K562 (cell line): ENCODE data around the gene ANKDD1A. TPM values are rescaled to one million over a fixed set of nuclear protein-coding genes. Genes with fewer than 3 reads are reported as not detected.

Experiments used
- CREB1 ChIP-seq, 2 experiments: sonication (generic) in 1 of 2; formaldehyde crosslinking in 1 of 2; IDR thresholded peaks; 2 replicates each; pipeline versions ENCODE4 v1.6.1 to v1.8.0; 2012 to 2022; ENCODE audit warnings: inconsistent platforms in 1 of 2, mild to moderate bottlenecking in 1 of 2, missing genetic modification reagents in 1 of 2, moderate library complexity in 1 of 2
- EHMT2 ChIP-seq: fragments of 450-650 bp; IDR thresholded peaks from 2 replicates; pipeline ENCODE4 v1.6.1; 2018; ENCODE audit warnings: antibody characterized with exemption
- ETS1 ChIP-seq: conservative IDR thresholded peaks from 2 replicates; pipeline ENCODE4 v1.6.1; 2011; ENCODE audit warnings: low read depth, mild to moderate bottlenecking, low read length; ENCODE audit not compliant: control insufficient read depth
- HSF4 ChIP-seq: fragments of 250-450 bp; sonication (Bioruptor Pico); IDR thresholded peaks from 2 replicates; pipeline ENCODE4 v2.1.2; 2022; ENCODE audit warnings: mild to moderate bottlenecking, moderate library complexity, borderline replicate concordance
- VEZF1 ChIP-seq: fragments of 200-800 bp; sonication (Bioruptor generic); IDR thresholded peaks from 2 replicates; pipeline ENCODE4 v1.6.1; 2017; ENCODE audit warnings: missing genetic modification characterization, missing compliant biosample characterization
- ZNF12 ChIP-seq: sonication (generic); formaldehyde crosslinking; IDR thresholded peaks from 2 replicates; pipeline ENCODE4 v1.4.0; 2020; ENCODE audit warnings: mild to moderate bottlenecking, missing genetic modification reagents
- ZNF143 ChIP-seq: sonication (generic); formaldehyde crosslinking; IDR thresholded peaks from 2 replicates; pipeline ENCODE4 v1.9.0; 2022; ENCODE audit warnings: mild to moderate bottlenecking, missing genetic modification reagents
- polyA plus RNA-seq, 8 experiments: library from polyadenylated mRNA; depleted of rRNA in 4 of 8; stranded (reverse) in 5 of 8; unstranded in 3 of 8; fragments of >200 nt; fragmentation: Nextera tagmentation in 2 of 8; fragmentation: Illumina TruSeq in 1 of 8; extraction: Ambion mirVana in 2 of 8; extraction: Trizol in 1 of 8; gene quantifications; 2 replicates each; pipeline versions ENCODE4 v1.2.1 to v1.2.3, GENCODE V29; 2011 to 2014; ENCODE audit warnings: inconsistent platforms in 1 of 8, missing spikeins in 1 of 8
- total RNA-seq, 7 experiments: library from RNA; depleted of rRNA in 6 of 7; stranded (reverse); fragments of >200 nt in 6 of 7; fragmentation: Illumina TruSeq in 2 of 7; extraction: Trizol in 2 of 7; gene quantifications; 2 replicates each; pipeline versions ENCODE4 v1.2.1 to v1.2.3, GENCODE V29; 2011 to 2021; ENCODE audit warnings: low replicate concordance in 1 of 7
- TF ChIP-seq, protein P1 (sequence below): fragments of 200-600 bp; sonication (generic); IDR thresholded peaks from one replicate; pipeline ENCODE4 v1.6.1; 2012; ENCODE audit warnings: mild to moderate bottlenecking, low read depth, low read length, inconsistent platforms
- TF ChIP-seq, protein P2 (sequence below): sonication (generic); formaldehyde crosslinking; IDR thresholded peaks from 2 replicates; pipeline ENCODE4 v1.8.1; 2023; ENCODE audit warnings: mild to moderate bottlenecking, missing genetic modification reagents, moderate library complexity
- TF ChIP-seq, protein P3 (sequence below), 2 experiments: fragments of 450-650 bp in 1 of 2; sonication (generic) in 1 of 2; formaldehyde crosslinking in 1 of 2; IDR thresholded peaks in 1 of 2; conservative IDR thresholded peaks in 1 of 2; 2 replicates each; pipeline versions ENCODE4 v1.6.1 to v1.8.1; 2016 to 2023; ENCODE audit warnings: mild to moderate bottlenecking in 2 of 2, moderate library complexity in 2 of 2, inconsistent platforms in 1 of 2, missing genetic modification reagents in 1 of 2

ANKDD1A gene
- total and polyA plus RNA-seq, 9 of the 15 experiments (the other 6 are each of a cell fraction or from before 2014, with no cell fraction given): 0.08 to 0.80 (median 0.43) TPM

DNA sequence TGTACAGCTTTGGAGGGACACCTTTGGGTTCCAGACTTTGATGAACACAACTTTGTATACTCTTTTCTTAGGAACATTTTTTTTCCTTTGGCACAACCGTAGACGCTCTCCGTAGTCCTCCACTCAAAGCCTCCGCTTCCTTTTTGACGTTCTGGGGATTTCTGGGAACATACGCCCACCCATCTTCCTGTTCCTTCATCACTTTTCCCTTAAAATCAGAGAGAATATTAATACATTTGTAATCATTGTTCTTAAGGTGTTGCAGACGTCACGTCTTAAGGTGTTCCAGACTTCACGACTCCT lies 78.4 kb downstream of the ANKDD1A start (continued):
- TF ChIP-seq, protein P1, sequence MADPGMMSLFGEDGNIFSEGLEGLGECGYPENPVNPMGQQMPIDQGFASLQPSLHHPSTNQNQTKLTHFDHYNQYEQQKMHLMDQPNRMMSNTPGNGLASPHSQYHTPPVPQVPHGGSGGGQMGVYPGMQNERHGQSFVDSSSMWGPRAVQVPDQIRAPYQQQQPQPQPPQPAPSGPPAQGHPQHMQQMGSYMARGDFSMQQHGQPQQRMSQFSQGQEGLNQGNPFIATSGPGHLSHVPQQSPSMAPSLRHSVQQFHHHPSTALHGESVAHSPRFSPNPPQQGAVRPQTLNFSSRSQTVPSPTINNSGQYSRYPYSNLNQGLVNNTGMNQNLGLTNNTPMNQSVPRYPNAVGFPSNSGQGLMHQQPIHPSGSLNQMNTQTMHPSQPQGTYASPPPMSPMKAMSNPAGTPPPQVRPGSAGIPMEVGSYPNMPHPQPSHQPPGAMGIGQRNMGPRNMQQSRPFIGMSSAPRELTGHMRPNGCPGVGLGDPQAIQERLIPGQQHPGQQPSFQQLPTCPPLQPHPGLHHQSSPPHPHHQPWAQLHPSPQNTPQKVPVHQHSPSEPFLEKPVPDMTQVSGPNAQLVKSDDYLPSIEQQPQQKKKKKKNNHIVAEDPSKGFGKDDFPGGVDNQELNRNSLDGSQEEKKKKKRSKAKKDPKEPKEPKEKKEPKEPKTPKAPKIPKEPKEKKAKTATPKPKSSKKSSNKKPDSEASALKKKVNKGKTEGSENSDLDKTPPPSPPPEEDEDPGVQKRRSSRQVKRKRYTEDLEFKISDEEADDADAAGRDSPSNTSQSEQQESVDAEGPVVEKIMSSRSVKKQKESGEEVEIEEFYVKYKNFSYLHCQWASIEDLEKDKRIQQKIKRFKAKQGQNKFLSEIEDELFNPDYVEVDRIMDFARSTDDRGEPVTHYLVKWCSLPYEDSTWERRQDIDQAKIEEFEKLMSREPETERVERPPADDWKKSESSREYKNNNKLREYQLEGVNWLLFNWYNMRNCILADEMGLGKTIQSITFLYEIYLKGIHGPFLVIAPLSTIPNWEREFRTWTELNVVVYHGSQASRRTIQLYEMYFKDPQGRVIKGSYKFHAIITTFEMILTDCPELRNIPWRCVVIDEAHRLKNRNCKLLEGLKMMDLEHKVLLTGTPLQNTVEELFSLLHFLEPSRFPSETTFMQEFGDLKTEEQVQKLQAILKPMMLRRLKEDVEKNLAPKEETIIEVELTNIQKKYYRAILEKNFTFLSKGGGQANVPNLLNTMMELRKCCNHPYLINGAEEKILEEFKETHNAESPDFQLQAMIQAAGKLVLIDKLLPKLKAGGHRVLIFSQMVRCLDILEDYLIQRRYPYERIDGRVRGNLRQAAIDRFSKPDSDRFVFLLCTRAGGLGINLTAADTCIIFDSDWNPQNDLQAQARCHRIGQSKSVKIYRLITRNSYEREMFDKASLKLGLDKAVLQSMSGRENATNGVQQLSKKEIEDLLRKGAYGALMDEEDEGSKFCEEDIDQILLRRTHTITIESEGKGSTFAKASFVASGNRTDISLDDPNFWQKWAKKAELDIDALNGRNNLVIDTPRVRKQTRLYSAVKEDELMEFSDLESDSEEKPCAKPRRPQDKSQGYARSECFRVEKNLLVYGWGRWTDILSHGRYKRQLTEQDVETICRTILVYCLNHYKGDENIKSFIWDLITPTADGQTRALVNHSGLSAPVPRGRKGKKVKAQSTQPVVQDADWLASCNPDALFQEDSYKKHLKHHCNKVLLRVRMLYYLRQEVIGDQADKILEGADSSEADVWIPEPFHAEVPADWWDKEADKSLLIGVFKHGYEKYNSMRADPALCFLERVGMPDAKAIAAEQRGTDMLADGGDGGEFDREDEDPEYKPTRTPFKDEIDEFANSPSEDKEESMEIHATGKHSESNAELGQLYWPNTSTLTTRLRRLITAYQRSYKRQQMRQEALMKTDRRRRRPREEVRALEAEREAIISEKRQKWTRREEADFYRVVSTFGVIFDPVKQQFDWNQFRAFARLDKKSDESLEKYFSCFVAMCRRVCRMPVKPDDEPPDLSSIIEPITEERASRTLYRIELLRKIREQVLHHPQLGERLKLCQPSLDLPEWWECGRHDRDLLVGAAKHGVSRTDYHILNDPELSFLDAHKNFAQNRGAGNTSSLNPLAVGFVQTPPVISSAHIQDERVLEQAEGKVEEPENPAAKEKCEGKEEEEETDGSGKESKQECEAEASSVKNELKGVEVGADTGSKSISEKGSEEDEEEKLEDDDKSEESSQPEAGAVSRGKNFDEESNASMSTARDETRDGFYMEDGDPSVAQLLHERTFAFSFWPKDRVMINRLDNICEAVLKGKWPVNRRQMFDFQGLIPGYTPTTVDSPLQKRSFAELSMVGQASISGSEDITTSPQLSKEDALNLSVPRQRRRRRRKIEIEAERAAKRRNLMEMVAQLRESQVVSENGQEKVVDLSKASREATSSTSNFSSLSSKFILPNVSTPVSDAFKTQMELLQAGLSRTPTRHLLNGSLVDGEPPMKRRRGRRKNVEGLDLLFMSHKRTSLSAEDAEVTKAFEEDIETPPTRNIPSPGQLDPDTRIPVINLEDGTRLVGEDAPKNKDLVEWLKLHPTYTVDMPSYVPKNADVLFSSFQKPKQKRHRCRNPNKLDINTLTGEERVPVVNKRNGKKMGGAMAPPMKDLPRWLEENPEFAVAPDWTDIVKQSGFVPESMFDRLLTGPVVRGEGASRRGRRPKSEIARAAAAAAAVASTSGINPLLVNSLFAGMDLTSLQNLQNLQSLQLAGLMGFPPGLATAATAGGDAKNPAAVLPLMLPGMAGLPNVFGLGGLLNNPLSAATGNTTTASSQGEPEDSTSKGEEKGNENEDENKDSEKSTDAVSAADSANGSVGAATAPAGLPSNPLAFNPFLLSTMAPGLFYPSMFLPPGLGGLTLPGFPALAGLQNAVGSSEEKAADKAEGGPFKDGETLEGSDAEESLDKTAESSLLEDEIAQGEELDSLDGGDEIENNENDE: no peak
- TF ChIP-seq ZNF12 (no peak), EHMT2 (no peak), VEZF1 (CRISPR knock-in tag) (0 out of 2 replicates have a peak, but pooled peaks have one; percentile 26), ZNF143 (no peak), ETS1 (no peak), CREB1 (IDR thresholded peaks at IDR 0.05) (no peak), CREB1 (CRISPR knock-in tag; IDR thresholded peaks at IDR 0.05) (0 out of 2 replicates have a peak, but pooled peaks have one; percentile 3), HSF4 (CRISPR knock-in tag) (no peak)
- TF ChIP-seq, protein P2, sequence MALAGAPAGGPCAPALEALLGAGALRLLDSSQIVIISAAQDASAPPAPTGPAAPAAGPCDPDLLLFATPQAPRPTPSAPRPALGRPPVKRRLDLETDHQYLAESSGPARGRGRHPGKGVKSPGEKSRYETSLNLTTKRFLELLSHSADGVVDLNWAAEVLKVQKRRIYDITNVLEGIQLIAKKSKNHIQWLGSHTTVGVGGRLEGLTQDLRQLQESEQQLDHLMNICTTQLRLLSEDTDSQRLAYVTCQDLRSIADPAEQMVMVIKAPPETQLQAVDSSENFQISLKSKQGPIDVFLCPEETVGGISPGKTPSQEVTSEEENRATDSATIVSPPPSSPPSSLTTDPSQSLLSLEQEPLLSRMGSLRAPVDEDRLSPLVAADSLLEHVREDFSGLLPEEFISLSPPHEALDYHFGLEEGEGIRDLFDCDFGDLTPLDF (CRISPR knock-in tag): 0 out of 2 replicates have a peak, but pooled peaks have one; percentile 37
- TF ChIP-seq, protein P3, sequence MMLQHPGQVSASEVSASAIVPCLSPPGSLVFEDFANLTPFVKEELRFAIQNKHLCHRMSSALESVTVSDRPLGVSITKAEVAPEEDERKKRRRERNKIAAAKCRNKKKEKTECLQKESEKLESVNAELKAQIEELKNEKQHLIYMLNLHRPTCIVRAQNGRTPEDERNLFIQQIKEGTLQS (IDR thresholded peaks at IDR 0.05): no peak
- TF ChIP-seq, protein P3 (CRISPR knock-in tag; conservative IDR thresholded peaks at IDR 0.05): 0 out of 2 replicates have a peak, but pooled peaks have one; percentile 33
